NCI-H2081 (cell line): Measurements from ENCODE around the gene ATP8A1.
"Not testable (repeated sequence)": the region's sequence is repeated elsewhere in the genome, so short reads cannot be mapped to it uniquely, and the experiment has no call there.

Experiments
- DNase-seq, 2 experiments: peaks; one replicate each; lab custom pipeline; 2025; lab: John Stamatoyannopoulos, UW

ATP8A1 gene

GRCh38 chr4:42467777-42468176, 189.1 kb downstream of the ATP8A1 start:
- not testable (repeated sequence) for DNase-seq

DNA sequence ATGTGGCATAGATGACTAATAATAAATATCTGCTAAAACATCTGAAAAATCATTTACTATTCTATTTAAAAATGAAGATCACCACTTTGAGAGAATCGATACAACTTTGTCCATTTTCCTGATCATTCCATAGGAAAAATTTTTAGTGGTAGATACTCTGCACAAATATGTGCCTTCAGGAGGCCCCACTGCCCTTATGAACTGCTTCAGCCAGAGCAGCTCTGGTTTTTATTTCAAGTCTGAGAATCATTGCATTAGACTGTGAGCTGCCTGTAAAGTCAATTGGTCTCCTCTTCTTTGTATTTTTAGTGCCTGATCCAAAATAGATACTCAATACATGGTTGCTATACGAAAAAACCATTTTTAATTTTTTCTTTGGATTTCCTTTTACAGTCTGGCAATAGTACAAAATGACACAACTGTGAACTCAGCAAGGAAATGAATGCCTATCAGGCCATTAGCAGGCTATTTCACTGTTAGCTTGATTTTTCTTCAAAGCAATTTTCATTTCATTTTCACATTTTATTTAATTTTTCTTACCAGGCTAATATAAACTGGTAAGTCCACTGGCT, 190.5 kb downstream of the ATP8A1 start:
- DNase-seq, result no peak

GRCh38 chr4:42464550-42465094, 192.3 kb downstream of the ATP8A1 start:
- no peak for DNase-seq

- DNase-seq, result not testable (repeated sequence)
These were observed 195.7 kb downstream of the ATP8A1 start for GRCh38 chr4:42461216-42461615.

GRCh38 chr4:42460043-42460442, 196.9 kb downstream of the ATP8A1 start:
- DNase-seq, result no peak

DNA sequence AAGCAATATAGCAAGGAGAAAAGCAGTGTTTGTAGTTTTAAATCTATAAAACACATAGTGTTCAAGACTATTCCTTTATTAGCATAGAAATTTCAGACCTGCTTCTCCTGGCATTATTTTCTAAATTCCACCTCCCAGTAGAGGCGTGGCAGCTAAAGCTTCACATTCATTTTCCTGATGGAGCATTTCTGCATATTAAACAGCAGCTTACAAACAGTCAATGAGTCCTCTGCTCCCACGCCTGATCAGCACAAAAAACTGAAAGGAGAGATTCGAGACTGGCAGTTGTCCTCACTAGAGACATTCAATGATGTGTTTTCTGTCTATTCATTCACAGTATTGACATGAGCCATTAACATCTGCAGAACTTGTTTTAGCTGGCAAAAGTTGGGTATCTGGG, 198.2 kb downstream of the ATP8A1 start:
- DNase-seq, result no peak

GRCh38 chr4:42454755-42455420, 202.0 kb downstream of the ATP8A1 start:
- no peak for DNase-seq

DNA sequence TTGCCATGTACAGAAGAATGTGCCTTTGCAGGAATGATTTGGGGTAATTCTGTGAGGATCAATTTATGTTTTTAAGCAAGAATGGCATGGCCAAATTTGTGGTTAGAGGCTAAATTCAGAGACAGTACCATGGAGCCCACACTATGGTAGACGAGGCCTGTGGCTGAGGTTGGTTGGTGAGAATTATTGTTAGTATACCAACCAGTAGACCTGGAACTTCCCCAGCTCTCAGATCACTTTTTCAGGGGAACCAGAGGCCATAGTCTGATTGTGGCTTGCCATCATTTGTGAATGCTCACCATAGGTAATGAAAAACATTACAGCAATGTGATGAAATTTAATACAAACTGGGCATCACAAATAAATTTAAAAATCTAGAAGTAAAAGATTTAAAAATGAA, 203.3 kb downstream of the ATP8A1 start:
- DNase-seq, result no peak

DNA sequence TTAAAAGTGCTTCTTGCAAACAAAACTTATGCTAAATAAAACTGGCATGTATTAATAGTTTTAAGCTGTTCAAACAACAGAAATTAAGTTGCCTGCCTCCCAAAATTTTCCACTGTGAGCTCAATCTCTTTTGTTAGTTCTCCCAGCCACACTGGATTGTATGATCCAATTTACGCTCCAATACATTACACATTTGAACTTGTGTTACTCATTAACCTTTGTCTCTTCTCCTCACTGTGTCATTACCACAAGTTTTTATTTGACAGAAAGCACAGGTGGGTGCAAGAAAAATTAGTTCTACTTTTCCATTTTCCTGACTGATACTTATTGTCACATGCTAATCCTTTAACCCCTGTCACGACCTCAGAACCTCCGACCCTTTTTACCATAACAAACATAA, 204.1 kb downstream of the ATP8A1 start:
- no peak for DNase-seq

DNA sequence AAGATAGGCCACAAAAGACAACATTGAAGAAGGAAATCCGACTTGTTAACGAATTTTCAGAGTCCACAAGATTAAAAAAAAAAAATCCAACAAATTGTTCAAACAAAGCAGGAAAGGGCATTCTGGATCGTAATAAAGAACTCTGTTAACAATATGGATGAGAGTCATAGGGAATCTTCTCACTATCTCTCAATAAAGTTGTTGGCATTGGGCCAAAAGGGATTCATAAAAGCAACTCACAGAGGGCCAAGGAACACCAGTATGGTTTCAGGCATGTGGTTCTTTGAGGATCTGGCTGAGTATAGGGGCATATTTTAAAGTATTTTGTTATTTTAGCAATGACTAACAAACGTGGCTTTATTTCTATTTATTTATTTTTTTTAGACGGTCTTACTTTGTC, 210.1 kb downstream of the ATP8A1 start:
- peak in 1 of 2 experiments; percentile 3 for DNase-seq

GRCh38 chr4:42445038-42445437, 211.9 kb downstream of the ATP8A1 start:
- no peak for DNase-seq

- DNase-seq, result no peak
These were observed 214.3 kb downstream of the ATP8A1 start for GRCh38 chr4:42442601-42443000.

GRCh38 chr4:42440083-42440482, 216.8 kb downstream of the ATP8A1 start:
- DNase-seq, result no peak

DNA sequence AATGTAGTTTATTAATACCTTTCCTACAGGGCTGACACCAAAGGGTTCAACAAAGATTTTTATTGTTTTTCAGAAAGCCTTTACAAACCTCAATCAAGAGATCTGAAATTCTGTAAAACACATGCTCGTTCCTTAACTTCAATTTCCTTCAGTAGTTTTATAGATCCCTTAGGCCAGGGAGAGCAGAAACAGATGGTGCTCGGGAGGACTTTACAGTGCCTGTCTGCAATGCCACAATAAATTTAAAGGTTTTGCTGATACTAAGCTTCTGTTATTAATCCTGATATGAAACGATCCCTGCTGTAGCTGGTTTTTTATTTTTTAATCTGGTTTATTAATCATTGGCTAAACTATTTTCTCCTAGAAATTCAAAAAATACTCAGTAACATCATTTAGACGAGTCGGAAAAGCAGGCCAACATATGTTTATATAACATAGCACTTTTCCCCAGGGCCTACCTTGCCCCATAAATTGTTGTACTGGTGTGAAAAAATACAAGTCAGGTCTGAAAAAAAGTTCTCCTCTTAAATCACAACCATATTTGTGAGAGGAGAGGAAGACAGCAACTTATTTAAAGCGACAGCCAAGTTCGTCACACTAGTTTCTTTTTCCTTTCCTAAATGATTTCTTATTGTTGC, 219.9 kb downstream of the ATP8A1 start:
- no peak for DNase-seq

DNA sequence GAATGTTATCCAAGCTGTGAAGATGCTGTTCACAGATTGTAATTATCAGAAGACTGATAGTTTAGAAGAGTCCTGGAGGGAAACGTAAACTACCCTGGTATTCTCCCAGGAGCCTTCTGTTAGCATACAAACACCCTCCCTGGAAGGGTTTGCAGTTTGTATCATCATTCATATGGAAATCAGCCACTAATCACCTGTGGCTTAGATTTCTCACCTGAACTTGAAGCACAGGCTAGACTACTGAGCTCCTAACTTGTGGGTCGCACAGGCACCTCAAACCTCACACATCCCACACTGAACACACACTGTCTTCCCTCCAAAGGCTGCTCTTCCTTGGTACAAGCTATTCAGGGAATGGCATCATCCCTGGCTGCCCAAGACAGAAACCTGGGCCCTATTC, 228.9 kb downstream of the ATP8A1 start:
- DNase-seq, result no peak

- no peak for DNase-seq
These were observed 231.5 kb downstream of the ATP8A1 start for GRCh38 chr4:42425146-42426065.

- no peak for DNase-seq
These were observed 236.8 kb downstream of the ATP8A1 start for GRCh38 chr4:42420140-42420539.

GRCh38 chr4:42417550-42417949, 239.4 kb downstream of the ATP8A1 start:
- no peak for DNase-seq

DNA sequence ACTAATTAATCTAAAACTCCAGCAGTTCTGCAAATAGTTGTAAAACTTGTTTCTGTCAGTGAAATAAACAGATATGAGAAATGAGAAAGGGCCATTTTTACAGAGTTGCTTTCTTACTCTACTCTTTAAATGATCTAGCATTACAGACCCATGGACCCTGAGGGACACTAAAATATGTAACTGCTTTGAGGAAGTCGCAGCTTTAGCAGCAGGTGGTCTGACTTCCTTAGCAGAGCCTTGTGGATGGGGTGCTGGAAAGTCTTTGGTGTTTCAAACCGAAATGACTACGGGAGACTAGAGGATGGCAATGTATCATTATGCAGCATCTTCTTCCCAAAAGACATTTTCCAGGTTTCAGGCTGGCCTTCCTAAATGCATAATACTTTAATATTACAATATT, 240.9 kb downstream of the ATP8A1 start:
- no peak for DNase-seq

GRCh38 chr4:42415281-42415680, 241.6 kb downstream of the ATP8A1 start:
- DNase-seq, result no peak

DNA sequence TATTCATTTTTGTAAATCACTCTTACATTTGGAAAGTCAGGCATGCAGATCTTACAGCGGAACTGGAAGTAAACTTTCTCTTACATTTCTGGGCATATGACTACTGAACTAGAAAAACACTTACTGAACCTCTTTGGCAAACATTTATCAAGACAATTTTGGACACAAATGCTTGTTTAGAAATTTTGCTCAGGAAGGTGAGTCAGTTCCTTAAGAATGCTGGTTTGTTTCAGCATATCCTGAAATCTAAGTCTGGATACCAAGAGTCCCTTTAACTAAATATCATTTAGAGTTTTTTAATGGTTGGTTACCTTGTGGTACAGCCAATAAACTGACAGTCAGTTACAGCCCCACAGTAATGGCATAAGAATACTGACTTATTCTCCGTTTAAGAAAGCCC, 244.7 kb downstream of the ATP8A1 start:
- DNase-seq, result no peak

DNA sequence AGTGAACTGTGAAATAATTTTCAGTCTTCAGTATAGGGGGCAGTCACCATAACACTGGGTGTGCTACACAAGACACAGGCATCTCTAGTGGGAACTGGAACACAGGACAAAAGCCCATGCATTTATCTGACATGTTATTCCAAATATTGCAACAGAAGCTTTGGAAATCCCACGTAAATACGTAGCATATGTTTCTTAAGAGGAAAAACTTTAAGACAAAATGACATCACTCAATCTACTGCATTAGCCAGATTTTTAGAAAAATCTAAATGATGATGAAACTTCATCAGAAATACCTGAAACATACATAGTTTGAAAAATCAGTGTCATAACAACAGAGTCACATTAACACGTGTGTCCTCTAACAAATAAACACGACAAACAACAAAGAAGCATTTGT, 245.1 kb downstream of the ATP8A1 start:
- DNase-seq, result no peak
